ENCODE data around the gene STEAP4. TPM values are rescaled to one million over a fixed set of nuclear protein-coding genes. Genes with fewer than 3 reads are reported as not detected.
"Not testable (repeated sequence)": the region's sequence is repeated elsewhere in the genome, so short reads cannot be mapped to it uniquely, and the experiment has no call there.

STEAP4 gene
- total RNA-seq, 1 experiment from 2014 or later, result not detected

DNA sequence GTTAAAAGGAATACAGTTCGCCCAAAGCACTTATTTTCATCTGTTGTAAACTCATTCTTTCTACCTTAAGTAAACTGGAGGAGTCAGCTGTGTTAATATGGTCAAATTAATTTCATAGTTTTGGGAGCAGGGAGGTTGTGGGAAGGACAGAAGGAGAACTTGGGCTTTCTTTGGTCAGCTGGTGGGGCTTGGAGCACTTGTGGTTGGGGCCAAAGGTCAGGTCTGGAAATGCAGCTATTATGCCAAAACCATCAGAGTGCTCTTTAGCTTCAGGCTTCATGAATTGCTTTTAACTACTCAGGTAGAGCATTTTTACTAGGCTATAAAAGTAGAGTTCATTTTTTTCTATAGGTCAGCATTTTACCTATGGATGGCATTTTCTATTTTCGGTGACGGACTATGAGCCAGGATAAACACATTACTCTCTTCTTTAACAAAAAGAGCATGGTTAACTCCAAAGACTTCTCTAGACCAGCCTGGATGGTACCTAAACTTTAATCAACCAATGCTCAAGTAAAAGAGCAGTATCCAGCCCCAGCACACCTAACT, 30.0 kb downstream of the STEAP4 start:
- Mint-ChIP-seq H3K36me3 (ENCODE audit: insufficient read depth in 1 of 3, low read depth in 3 of 3) (no peaks in the 10 kb centered on the region; a peak in 1 of 7 replicates), H3K4me1 (peaks cover 14 to 18% of the 10 kb centered on the region in 2 experiments), H3K27ac (no peak overlapping the region), H3K9me3 (no peaks in the 10 kb centered on the region), H3K4me3 (no peak overlapping the region), H3K27me3 (ENCODE audit: low read depth) (no peaks in the 10 kb centered on the region)
- no peak overlapping the region for H2BK20ac ChIP-seq (ENCODE audit: low read depth, low read length, poor library complexity, severe bottlenecking)
- no peak overlapping the region for H3T11ph ChIP-seq (ENCODE audit: low read length)
- no peak overlapping the region for H2BK12ac ChIP-seq (ENCODE audit: insufficient read length, low read depth, low read length)
- no peak overlapping the region for H3K18ac ChIP-seq (ENCODE audit: insufficient read length, low read depth, low read length)
- no peak overlapping the region for H2BK120ac ChIP-seq (ENCODE audit: low read depth, low read length, poor library complexity, severe bottlenecking)
- no CpG with 5 or more reads among the region's 3 CpGs for WGBS (ENCODE audit: extremely low coverage, insufficient read length, low lambda C conversion rate)
- no peaks in the 10 kb centered on the region for H3K27me3 ChIP-seq (ENCODE audit: insufficient read depth, low read length)
- no peaks in the 10 kb centered on the region for H3K9me3 ChIP-seq (ENCODE audit: control insufficient read depth, low read depth, low read length)
- no peak overlapping the region for H4K5ac ChIP-seq (ENCODE audit: insufficient read length, low read depth, low read length)
- no peak overlapping the region for H2AK5ac ChIP-seq (ENCODE audit: insufficient read length, low read length)
- H2BK15ac ChIP-seq (ENCODE audit: low read depth, low read length), result no peak overlapping the region
- no peak overlapping the region for H4K91ac ChIP-seq (ENCODE audit: insufficient read length, low read depth, low read length)
- H3K4ac ChIP-seq (ENCODE audit: low read depth, low read length), result no peak overlapping the region
- no peak overlapping the region for H3K4me2 ChIP-seq (ENCODE audit: insufficient read depth, insufficient read length, low read length)
- no peaks in the 10 kb centered on the region for H3K23me2 ChIP-seq (ENCODE audit: insufficient read length, low read depth, low read length, poor library complexity, severe bottlenecking)
- H3K56ac ChIP-seq (ENCODE audit: insufficient read length, low read depth, low read length), result no peak overlapping the region
- H4K20me1 ChIP-seq (ENCODE audit: control insufficient read depth, insufficient read depth, insufficient read length), result no peaks in the 10 kb centered on the region
- no peak overlapping the region for H3K9ac ChIP-seq (ENCODE audit: extremely low read depth, insufficient read length, low read length)
- no peaks in the 10 kb centered on the region for H3K79me1 ChIP-seq (ENCODE audit: insufficient read depth, low read depth, low read length, poor library complexity, severe bottlenecking)
- H3K27ac ChIP-seq (ENCODE audit: insufficient read length, low read depth, low read length), result no peak overlapping the region
- H3K79me2 ChIP-seq (ENCODE audit: insufficient read depth, low read length), result no peaks in the 10 kb centered on the region
- no peak overlapping the region for H3K23ac ChIP-seq (ENCODE audit: insufficient read length, low read depth, low read length)
- no peak overlapping the region for H4K8ac ChIP-seq (replicated peaks; ENCODE audit: insufficient read length, low read depth, low read length)
- TF ChIP-seq, protein P1, sequence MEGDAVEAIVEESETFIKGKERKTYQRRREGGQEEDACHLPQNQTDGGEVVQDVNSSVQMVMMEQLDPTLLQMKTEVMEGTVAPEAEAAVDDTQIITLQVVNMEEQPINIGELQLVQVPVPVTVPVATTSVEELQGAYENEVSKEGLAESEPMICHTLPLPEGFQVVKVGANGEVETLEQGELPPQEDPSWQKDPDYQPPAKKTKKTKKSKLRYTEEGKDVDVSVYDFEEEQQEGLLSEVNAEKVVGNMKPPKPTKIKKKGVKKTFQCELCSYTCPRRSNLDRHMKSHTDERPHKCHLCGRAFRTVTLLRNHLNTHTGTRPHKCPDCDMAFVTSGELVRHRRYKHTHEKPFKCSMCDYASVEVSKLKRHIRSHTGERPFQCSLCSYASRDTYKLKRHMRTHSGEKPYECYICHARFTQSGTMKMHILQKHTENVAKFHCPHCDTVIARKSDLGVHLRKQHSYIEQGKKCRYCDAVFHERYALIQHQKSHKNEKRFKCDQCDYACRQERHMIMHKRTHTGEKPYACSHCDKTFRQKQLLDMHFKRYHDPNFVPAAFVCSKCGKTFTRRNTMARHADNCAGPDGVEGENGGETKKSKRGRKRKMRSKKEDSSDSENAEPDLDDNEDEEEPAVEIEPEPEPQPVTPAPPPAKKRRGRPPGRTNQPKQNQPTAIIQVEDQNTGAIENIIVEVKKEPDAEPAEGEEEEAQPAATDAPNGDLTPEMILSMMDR (conservative IDR thresholded peaks at IDR 0.05), result no peak
- no peak for DNase-seq
- H2AFZ ChIP-seq (ENCODE audit: low read length), result no peak overlapping the region
- H3K4me1 ChIP-seq (ENCODE audit: insufficient read depth, low read length), result no peaks in the 10 kb centered on the region
- no peak overlapping the region for H2BK5ac ChIP-seq (ENCODE audit: insufficient read length, low read length)
- H3K14ac ChIP-seq (ENCODE audit: insufficient read depth, low read length), result no peak overlapping the region

DNA sequence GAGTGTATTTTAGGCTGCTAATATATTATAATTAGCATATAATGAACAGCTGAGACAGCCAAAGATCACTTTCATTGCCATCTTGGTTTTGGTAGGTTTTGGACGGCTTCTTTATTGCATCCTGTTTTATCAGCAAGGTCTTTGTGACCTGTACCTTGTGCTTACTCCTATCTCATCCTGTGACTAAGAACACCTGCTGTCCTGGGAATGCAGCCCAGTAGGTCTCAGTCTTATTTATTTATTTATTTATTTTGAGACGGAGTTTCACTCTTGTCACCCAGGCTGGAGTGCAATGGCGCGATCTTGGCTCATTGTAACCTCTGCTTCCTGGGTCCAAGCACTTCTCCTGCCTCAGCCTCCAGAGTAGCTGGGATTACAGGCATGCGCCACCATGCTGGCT, 31.8 kb downstream of the STEAP4 start:
- H2BK120ac ChIP-seq (ENCODE audit: low read depth, low read length, poor library complexity, severe bottlenecking); H3K14ac ChIP-seq (ENCODE audit: insufficient read depth, low read length); H3K4ac ChIP-seq (ENCODE audit: low read depth, low read length); H3K9me3 Mint-ChIP-seq; DNase-seq; H2BK15ac ChIP-seq (ENCODE audit: low read depth, low read length); H3K9ac ChIP-seq (ENCODE audit: extremely low read depth, insufficient read length, low read length); H3K18ac ChIP-seq (ENCODE audit: insufficient read length, low read depth, low read length); H4K5ac ChIP-seq (ENCODE audit: insufficient read length, low read depth, low read length); H4K20me1 ChIP-seq (ENCODE audit: control insufficient read depth, insufficient read depth, insufficient read length); H3K27me3 ChIP-seq (ENCODE audit: insufficient read depth, low read length); H3K27me3 Mint-ChIP-seq (ENCODE audit: low read depth); H3K23me2 ChIP-seq (ENCODE audit: insufficient read length, low read depth, low read length, poor library complexity, severe bottlenecking); H2AFZ ChIP-seq (ENCODE audit: low read length); H3K23ac ChIP-seq (ENCODE audit: insufficient read length, low read depth, low read length); H3K27ac ChIP-seq (ENCODE audit: insufficient read length, low read depth, low read length); H2BK20ac ChIP-seq (ENCODE audit: low read depth, low read length, poor library complexity, severe bottlenecking); H3K36me3 Mint-ChIP-seq (ENCODE audit: insufficient read depth in 1 of 3, low read depth in 3 of 3); H3K4me3 Mint-ChIP-seq; H3K4me1 ChIP-seq (ENCODE audit: insufficient read depth, low read length); H3K27ac Mint-ChIP-seq; H3K79me1 ChIP-seq (ENCODE audit: insufficient read depth, low read depth, low read length, poor library complexity, severe bottlenecking); H2BK12ac ChIP-seq (ENCODE audit: insufficient read length, low read depth, low read length); H4K91ac ChIP-seq (ENCODE audit: insufficient read length, low read depth, low read length); H3K4me2 ChIP-seq (ENCODE audit: insufficient read depth, insufficient read length, low read length); H4K8ac ChIP-seq (replicated peaks; ENCODE audit: insufficient read length, low read depth, low read length); H2BK5ac ChIP-seq (ENCODE audit: insufficient read length, low read length); H3T11ph ChIP-seq (ENCODE audit: low read length); H2AK5ac ChIP-seq (ENCODE audit: insufficient read length, low read length); H3K56ac ChIP-seq (ENCODE audit: insufficient read length, low read depth, low read length); H3K9me3 ChIP-seq (ENCODE audit: control insufficient read depth, low read depth, low read length); H3K79me2 ChIP-seq (ENCODE audit: insufficient read depth, low read length): not testable (repeated sequence)
- peaks cover 13% of the 10 kb centered on the region in 2 experiments for H3K4me1 Mint-ChIP-seq
- WGBS (ENCODE audit: extremely low coverage, insufficient read length, low lambda C conversion rate), result no CpG with 5 or more reads among the region's 5 CpGs
